Transverse colon (tissue), 4 donors: ENCODE data around the gene ADM2. TPM values are rescaled to one million over a fixed set of nuclear protein-coding genes. Genes with fewer than 3 reads are reported as not detected.

Experiments used
- DNase-seq: peaks from one replicate; pipeline ENCODE4 v3.0.0-alpha.2; 2019
- H3K27ac ChIP-seq, 4 donors: fragments of 200-600 bp; sonication (generic); 2 replicates each; pipeline ENCODE4 v1.5.1; 2016 to 2018; ENCODE audit warnings: inconsistent platforms in 4 of 4
- H3K27me3 ChIP-seq: fragments of 200-600 bp; sonication (generic); 2 replicates; pipeline ENCODE4 v1.5.1; 2017; ENCODE audit warnings: inconsistent platforms
- H3K36me3 ChIP-seq, 4 donors: fragments of 200-600 bp; sonication (generic); 2 replicates each; pipeline ENCODE4 v1.5.1; 2017 to 2019; ENCODE audit warnings: inconsistent platforms in 4 of 4
- H3K4me1 ChIP-seq, 4 donors: fragments of 200-600 bp; sonication (generic); 2 replicates each; pipeline ENCODE4 v1.5.1; 2017 to 2020; ENCODE audit warnings: inconsistent platforms in 4 of 4
- H3K4me3 ChIP-seq, 4 donors: fragments of 200-600 bp; sonication (generic); 1 replicate in 1 of 4; 2 replicates in 3 of 4; pipeline versions ENCODE4 v1.5.1 to v1.6.1; 2017 to 2019; ENCODE audit warnings: inconsistent platforms in 4 of 4
- H3K9me3 ChIP-seq, 2 donors: fragments of 200-600 bp; sonication (generic); 2 replicates each; pipeline ENCODE4 v1.5.1; 2017 to 2019; ENCODE audit warnings: inconsistent platforms in 2 of 2
- EP300 ChIP-seq: sonication (generic); formaldehyde crosslinking; IDR thresholded peaks from one replicate; pipeline ENCODE4 v1.6.1; 2017; ENCODE audit warnings: antibody characterized with exemption, low read depth
- POLR2A ChIP-seq: fragments of 450-650 bp; IDR thresholded peaks from one replicate; pipeline ENCODE4 v1.6.1; 2016; ENCODE audit warnings: antibody characterized with exemption, mild to moderate bottlenecking, moderate library complexity
- POLR2AphosphoS5 ChIP-seq, 3 donors: sonication (generic); formaldehyde crosslinking; IDR thresholded peaks; one replicate each; pipeline ENCODE4 v1.6.1; 2016; ENCODE audit warnings: antibody characterized with exemption in 3 of 3
- WGBS, 2 donors: methylation state at CpG; one replicate each; pipeline ENCODE4 v1.1.5; 2018; ENCODE audit warnings: low coverage in 1 of 2; 5-methylcytosine and 5-hydroxymethylcytosine counted together
- in situ Hi-C, 4 donors: fragments of 200-750 bp; cut with MboI; loops; one replicate each; pipeline versions ENCODE4 v1.15.0 to v1.15.1; 2017; ENCODE audit warnings: low sequenced_read_pairs in 3 of 4, low pct_ligation_motif_present in 1 of 4, low pct_unique_long_range_greater_than_20kb in 1 of 4
- intact Hi-C: fragments of 100-400 bp; cut with DNase I; formaldehyde crosslinking; loops from one replicate; pipeline ENCODE4 v1.15.1; 2023; ENCODE audit warnings: low total_unique reads
- total RNA-seq, 4 donors: library from RNA; depleted of rRNA; stranded (reverse); fragments of >200 nt; gene quantifications; one replicate each; pipeline ENCODE4 v1.1.0, GENCODE V29; 2016
- TF ChIP-seq, protein P1 (sequence below), 5 experiments: fragments of 200-600 bp in 3 of 5; fragments of 450-650 bp in 2 of 5; sonication (generic) in 3 of 5; IDR thresholded peaks; 1 replicate in 2 of 5; 2 replicates in 3 of 5; pipeline ENCODE4 v1.5.1; 2016 to 2017; ENCODE audit warnings: antibody characterized with exemption in 5 of 5, inconsistent platforms in 3 of 5, mild to moderate bottlenecking in 2 of 5, moderate library complexity in 1 of 5

Gene ADM2
- total RNA-seq, 4 donors from 2014 or later, result 0.75 to 5.4 (median 1.2) TPM

DNA sequence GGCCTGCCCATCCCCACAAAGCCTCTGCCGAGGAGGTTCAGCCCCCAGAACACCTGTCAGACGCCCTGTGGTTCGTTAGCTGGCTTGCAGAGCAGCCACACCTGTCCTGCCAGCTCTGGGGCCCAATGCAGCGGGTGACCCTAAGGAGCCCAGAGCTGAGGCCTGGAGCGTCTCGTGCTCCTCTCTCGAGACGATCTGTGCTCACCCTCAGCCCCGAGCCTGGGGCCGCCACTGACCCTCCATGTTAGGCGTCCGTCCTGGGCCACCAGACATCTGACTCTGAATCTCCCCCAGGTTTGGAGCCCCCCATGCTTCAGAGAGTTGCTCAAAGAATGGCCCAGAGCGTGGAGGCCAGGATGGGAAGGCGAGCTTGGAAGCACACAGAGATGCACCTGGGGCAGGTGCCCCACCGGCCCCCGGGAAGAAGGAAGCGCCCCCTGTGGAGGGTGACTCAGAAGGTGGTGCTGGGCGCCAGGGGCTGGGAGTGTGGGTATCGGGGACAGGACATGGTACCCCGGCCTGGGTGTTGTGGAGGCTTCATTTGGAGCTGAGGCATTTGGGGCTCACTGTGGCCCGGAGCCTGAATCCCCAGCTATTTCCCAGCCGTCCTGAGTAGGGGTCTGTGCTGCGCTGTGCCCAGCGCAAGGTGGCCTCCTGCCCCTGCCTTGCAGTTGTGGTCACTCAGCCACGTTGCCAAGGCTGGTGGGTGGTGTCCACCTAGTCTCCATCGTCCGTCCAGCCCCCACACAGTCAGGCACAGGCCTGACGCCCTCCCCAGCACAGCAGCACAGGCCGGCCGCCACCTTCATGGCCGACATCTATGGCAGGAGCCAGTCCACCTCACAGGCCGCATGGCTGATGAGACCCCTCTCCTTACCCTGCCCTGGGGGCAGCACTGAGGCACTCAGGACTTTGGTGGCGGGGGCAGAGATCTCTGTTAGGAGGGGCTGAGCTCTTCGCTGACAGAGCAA, 42.8 kb upstream of the ADM2 start:
- Histone ChIP-seq H3K4me1 (no peaks in the 10 kb centered on the region), H3K27ac (no peak overlapping the region), H3K36me3 (peaks cover 0 to 25% (median 12%) of the 10 kb centered on the region in 4 donors), H3K4me3 (no peak overlapping the region), H3K9me3 (no peaks in the 10 kb centered on the region), H3K27me3 (no peaks in the 10 kb centered on the region)
- TF ChIP-seq, protein P1, sequence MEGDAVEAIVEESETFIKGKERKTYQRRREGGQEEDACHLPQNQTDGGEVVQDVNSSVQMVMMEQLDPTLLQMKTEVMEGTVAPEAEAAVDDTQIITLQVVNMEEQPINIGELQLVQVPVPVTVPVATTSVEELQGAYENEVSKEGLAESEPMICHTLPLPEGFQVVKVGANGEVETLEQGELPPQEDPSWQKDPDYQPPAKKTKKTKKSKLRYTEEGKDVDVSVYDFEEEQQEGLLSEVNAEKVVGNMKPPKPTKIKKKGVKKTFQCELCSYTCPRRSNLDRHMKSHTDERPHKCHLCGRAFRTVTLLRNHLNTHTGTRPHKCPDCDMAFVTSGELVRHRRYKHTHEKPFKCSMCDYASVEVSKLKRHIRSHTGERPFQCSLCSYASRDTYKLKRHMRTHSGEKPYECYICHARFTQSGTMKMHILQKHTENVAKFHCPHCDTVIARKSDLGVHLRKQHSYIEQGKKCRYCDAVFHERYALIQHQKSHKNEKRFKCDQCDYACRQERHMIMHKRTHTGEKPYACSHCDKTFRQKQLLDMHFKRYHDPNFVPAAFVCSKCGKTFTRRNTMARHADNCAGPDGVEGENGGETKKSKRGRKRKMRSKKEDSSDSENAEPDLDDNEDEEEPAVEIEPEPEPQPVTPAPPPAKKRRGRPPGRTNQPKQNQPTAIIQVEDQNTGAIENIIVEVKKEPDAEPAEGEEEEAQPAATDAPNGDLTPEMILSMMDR (IDR thresholded peaks at IDR 0.05), result no peak
- TF ChIP-seq POLR2A, result no peak
- TF ChIP-seq POLR2AphosphoS5 (IDR thresholded peaks at IDR 0.05), result no peak
- no peak for TF ChIP-seq EP300
- no peak for DNase-seq
- 87% methylated on average over 31 of the region's 34 CpGs; no CpG with 5 or more reads in 1 of the 2 donors for WGBS, 2 donors
- in situ Hi-C loops, result no loop called here
- intact Hi-C loops, result no loop called here

DNA sequence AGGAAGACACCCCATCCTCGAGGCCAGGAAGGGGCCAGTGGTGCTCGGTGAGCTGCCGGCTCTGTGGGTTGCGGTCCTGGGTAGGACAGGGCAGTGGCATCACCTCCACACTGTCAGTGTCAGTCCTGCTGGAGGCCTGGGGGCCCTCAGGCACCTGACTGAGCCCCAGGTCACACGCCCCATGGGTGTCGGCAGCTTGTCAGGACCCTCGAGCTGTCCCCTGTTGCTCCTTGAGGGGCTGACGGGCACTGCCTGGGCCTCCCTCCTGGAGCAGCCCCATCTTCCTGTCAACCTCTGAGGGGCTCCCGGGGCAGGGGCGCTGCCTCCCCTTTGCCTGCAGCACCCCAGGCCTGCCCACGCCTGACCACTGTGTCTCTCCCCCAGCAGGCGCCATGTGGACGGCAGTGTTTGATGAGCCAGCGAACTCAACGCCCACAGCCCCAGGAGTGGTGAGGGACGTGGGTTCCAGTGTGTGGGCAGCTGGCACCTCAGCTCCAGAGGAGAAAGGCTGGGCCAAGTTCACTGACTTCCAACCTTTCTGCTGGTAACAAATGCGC, 42.0 kb upstream of the ADM2 start:
- TF ChIP-seq, protein P1 (IDR thresholded peaks at IDR 0.05), result no peak
- no peak for TF ChIP-seq POLR2A
- TF ChIP-seq EP300, result no peak
- no peak for TF ChIP-seq POLR2AphosphoS5 (IDR thresholded peaks at IDR 0.05)
- 83% methylated on average over 15 of the region's 17 CpGs; no CpG with 5 or more reads in 1 of the 2 donors for WGBS, 2 donors
- no peaks in the 10 kb centered on the region for H3K9me3 ChIP-seq
- in situ Hi-C loops (no loop called here), intact Hi-C loops (no loop called here)
- no peak overlapping the region for H3K27ac ChIP-seq
- H3K36me3 ChIP-seq, result peaks cover 0 to 25% (median 12%) of the 10 kb centered on the region in 4 donors
- peaks cover 0 to 6% (median 3%) of the 10 kb centered on the region in 4 donors for H3K4me1 ChIP-seq
- no peak for DNase-seq
- H3K4me3 ChIP-seq, result no peak overlapping the region
- no peaks in the 10 kb centered on the region for H3K27me3 ChIP-seq

GRCh38 chr22:50439871-50440331, 41.4 kb upstream of the ADM2 start:
- intact Hi-C loops, result no loop called here
- in situ Hi-C loops, result no loop called here
- Histone ChIP-seq H3K4me3 (no peak overlapping the region), H3K36me3 (peaks cover 0 to 25% (median 11%) of the 10 kb centered on the region in 4 donors), H3K27me3 (no peaks in the 10 kb centered on the region), H3K4me1 (peaks cover 0 to 11% (median 8%) of the 10 kb centered on the region in 4 donors), H3K27ac (no peak overlapping the region), H3K9me3 (no peaks in the 10 kb centered on the region)
- 86% methylated on average over 10 of the region's 10 CpGs; no CpG with 5 or more reads in 1 of the 2 donors for WGBS, 2 donors
- DNase-seq, result no peak
- TF ChIP-seq EP300, result no peak
- TF ChIP-seq, protein P1 (IDR thresholded peaks at IDR 0.05), result no peak
- TF ChIP-seq POLR2AphosphoS5 (IDR thresholded peaks at IDR 0.05), result no peak
- TF ChIP-seq POLR2A, result no peak

DNA sequence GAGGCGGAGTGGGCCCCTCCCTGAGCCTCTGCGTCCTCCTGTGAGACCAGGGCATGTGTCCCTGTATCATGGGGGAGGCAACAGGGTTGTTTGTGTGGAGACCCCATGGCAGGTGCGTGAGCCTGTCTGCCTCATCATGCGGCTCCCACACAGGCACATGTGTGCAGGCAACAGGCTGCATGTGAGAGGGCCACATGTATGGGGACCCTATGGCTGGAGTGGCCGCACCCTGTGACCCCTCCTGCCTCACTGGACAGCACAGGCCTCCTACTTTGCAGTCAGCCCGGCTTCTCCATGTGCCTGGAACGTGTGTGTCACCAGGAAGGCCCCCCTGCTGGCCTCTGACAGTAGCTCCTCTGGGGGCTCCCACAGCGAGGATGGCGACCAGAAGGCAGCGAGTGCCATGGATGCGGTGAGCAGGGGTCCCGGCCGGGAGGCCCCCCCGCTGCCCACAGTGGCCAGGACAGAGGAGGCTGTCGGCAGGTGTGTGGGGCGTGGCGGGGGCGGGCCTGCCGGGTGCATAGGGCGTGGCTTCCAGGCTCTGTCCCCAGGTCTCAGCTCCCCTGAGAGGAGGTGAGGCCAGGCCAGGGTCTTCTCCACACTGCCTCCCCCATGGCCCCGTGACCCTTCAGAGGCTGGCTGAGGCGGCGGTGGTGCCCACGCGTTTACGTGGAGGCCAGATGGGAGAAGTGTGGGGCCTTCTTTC, 40.6 kb upstream of the ADM2 start:
- Histone ChIP-seq H3K4me3 (no peak overlapping the region), H3K27me3 (no peaks in the 10 kb centered on the region), H3K36me3 (peaks cover 0 to 25% (median 7%) of the 10 kb centered on the region in 4 donors), H3K4me1 (peaks cover 0 to 12% (median 9%) of the 10 kb centered on the region in 4 donors), H3K9me3 (no peaks in the 10 kb centered on the region), H3K27ac (no peak overlapping the region)
- no peak for DNase-seq
- in situ Hi-C loops (no loop called here), intact Hi-C loops (no loop called here)
- TF ChIP-seq, protein P1 (IDR thresholded peaks at IDR 0.05), result no peak
- no peak for TF ChIP-seq POLR2AphosphoS5 (IDR thresholded peaks at IDR 0.05)
- no peak for TF ChIP-seq EP300
- no peak for TF ChIP-seq POLR2A
- WGBS, 2 donors, result 77% methylated on average over 23 of the region's 26 CpGs; no CpG with 5 or more reads in 1 of the 2 donors
